ENCODE results near the gene TCEAL9. TPM values are rescaled to one million over a fixed set of nuclear protein-coding genes. Genes with fewer than 3 reads are reported as not detected.

The TCEAL9 gene
- total RNA-seq, 2 donors from 2014 or later = 97.6 to 125 TPM

DNA sequence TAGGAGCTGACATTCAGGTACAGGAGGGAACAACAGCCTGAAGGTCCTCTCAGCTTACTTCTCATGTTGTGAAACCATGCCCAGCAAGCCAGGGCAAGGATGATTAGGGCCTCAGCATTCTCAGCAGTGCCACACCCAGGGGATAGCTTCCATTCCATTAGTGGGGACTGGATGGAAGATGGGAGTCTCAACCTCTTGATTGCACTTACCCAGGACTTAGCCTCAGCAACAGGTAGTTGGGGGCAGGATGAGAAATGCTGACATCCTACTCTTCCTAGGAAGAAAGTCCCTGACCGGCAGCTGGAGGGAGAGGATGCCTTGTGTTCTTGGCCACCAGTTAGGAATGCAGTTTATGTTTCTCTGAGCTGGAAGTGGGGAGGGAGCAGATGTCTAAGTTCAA, 11.2 kb downstream of the TCEAL9 start:
- no peaks in the 10 kb centered on the region for H3K9me3 ChIP-seq (ENCODE audit: control insufficient read depth, low read length)
- Mint-ChIP-seq H3K27ac (no peak overlapping the region), H3K27me3 (ENCODE audit: insufficient read depth) (no peaks in the 10 kb centered on the region), H3K36me3 (ENCODE audit: low read depth) (no peaks in the 10 kb centered on the region), H3K4me1 (peaks cover 28% of the 10 kb centered on the region), H3K9me3 (peaks cover 6% of the 10 kb centered on the region), H3K4me3 (no peak overlapping the region)
- no peak for DNase-seq
- H3K27ac ChIP-seq (ENCODE audit: low read depth, low read length) = no peak overlapping the region
- no peak overlapping the region for H3K9ac ChIP-seq (ENCODE audit: extremely low read depth, low read length, poor library complexity, severe bottlenecking)
- WGBS, 2 experiments (ENCODE audit: insufficient coverage in 1 of 2, insufficient read length in 1 of 2) = 45% methylated on average over 1 of the region's 1 CpG; no CpG with 5 or more reads in 1 of the 2 experiments
- TF ChIP-seq, protein P1, sequence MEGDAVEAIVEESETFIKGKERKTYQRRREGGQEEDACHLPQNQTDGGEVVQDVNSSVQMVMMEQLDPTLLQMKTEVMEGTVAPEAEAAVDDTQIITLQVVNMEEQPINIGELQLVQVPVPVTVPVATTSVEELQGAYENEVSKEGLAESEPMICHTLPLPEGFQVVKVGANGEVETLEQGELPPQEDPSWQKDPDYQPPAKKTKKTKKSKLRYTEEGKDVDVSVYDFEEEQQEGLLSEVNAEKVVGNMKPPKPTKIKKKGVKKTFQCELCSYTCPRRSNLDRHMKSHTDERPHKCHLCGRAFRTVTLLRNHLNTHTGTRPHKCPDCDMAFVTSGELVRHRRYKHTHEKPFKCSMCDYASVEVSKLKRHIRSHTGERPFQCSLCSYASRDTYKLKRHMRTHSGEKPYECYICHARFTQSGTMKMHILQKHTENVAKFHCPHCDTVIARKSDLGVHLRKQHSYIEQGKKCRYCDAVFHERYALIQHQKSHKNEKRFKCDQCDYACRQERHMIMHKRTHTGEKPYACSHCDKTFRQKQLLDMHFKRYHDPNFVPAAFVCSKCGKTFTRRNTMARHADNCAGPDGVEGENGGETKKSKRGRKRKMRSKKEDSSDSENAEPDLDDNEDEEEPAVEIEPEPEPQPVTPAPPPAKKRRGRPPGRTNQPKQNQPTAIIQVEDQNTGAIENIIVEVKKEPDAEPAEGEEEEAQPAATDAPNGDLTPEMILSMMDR (conservative IDR thresholded peaks at IDR 0.05) = no peak
- no peaks in the 10 kb centered on the region for H3K36me3 ChIP-seq (ENCODE audit: control insufficient read depth, insufficient read depth, low read length)
- no peaks in the 10 kb centered on the region for H3K4me1 ChIP-seq (ENCODE audit: control insufficient read depth, insufficient read depth, low read length)
- H3K4me3 ChIP-seq (ENCODE audit: low read length) = no peak overlapping the region
- no peaks in the 10 kb centered on the region for H3K27me3 ChIP-seq (ENCODE audit: control insufficient read depth, insufficient read depth, low read length, poor library complexity, severe bottlenecking)

DNA sequence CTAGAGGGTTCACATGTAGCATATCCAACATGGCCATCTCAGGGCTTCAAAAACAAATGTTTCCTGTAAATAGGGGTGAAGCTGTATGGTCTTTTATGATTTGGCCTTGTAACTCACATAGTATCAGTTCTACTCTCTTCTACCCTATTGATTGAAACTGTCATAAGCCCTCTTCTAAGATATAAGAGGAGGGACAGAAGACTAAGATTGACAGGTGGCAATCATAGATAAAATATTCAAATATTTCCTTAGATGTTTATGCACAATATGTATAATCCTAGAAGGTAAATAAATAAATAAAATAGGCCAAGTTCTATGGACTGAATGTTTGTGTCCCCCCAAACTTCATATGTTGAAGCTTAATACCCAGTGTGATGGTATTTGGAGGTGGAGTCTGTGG, 13.2 kb downstream of the TCEAL9 start:
- Mint-ChIP-seq H3K4me1 (peaks cover 30% of the 10 kb centered on the region), H3K27me3 (ENCODE audit: insufficient read depth) (no peaks in the 10 kb centered on the region), H3K4me3 (no peak overlapping the region), H3K9me3 (peaks cover 6% of the 10 kb centered on the region), H3K27ac (no peak overlapping the region), H3K36me3 (ENCODE audit: low read depth) (no peaks in the 10 kb centered on the region)
- H3K36me3 ChIP-seq (ENCODE audit: control insufficient read depth, insufficient read depth, low read length) = no peaks in the 10 kb centered on the region
- no peaks in the 10 kb centered on the region for H3K27me3 ChIP-seq (ENCODE audit: control insufficient read depth, insufficient read depth, low read length, poor library complexity, severe bottlenecking)
- H3K9ac ChIP-seq (ENCODE audit: extremely low read depth, low read length, poor library complexity, severe bottlenecking) = no peak overlapping the region
- H3K27ac ChIP-seq (ENCODE audit: low read depth, low read length) = no peak overlapping the region
- H3K4me3 ChIP-seq (ENCODE audit: low read length) = no peak overlapping the region
- no peaks in the 10 kb centered on the region for H3K4me1 ChIP-seq (ENCODE audit: control insufficient read depth, insufficient read depth, low read length)
- TF ChIP-seq, protein P1 (conservative IDR thresholded peaks at IDR 0.05) = no peak
- no peaks in the 10 kb centered on the region for H3K9me3 ChIP-seq (ENCODE audit: control insufficient read depth, low read length)
- no peak for DNase-seq

DNA sequence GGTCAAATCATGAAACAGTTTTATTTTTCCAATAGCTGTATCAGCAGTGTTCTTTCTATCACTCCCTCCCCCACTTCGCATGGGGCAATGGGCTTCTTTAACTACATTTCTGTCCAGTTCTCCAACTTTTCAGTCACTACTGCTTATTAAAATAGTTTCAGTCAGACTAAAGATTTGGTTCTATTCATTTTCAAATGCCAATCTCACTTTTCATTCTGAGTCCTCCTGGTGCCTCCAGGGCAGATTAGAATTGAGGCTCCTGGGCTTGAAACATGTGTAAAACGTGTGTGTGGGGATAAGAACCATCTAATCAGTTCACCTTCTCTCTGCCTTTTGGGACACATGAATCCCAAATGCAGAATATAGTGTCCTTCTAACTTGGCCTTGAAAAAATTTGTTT, 16.6 kb downstream of the TCEAL9 start:
- Histone ChIP-seq H3K27me3 (ENCODE audit: control insufficient read depth, insufficient read depth, low read length, poor library complexity, severe bottlenecking) (no peaks in the 10 kb centered on the region), H3K27ac (ENCODE audit: low read depth, low read length) (no peak overlapping the region), H3K4me3 (ENCODE audit: low read length) (no peak overlapping the region), H3K4me1 (ENCODE audit: control insufficient read depth, insufficient read depth, low read length) (no peaks in the 10 kb centered on the region), H3K36me3 (ENCODE audit: control insufficient read depth, insufficient read depth, low read length) (peaks cover 8% of the 10 kb centered on the region), H3K9ac (ENCODE audit: extremely low read depth, low read length, poor library complexity, severe bottlenecking) (no peak overlapping the region), H3K9me3 (ENCODE audit: control insufficient read depth, low read length) (no peaks in the 10 kb centered on the region)
- Mint-ChIP-seq H3K27me3 (ENCODE audit: insufficient read depth) (no peaks in the 10 kb centered on the region), H3K4me3 (no peak overlapping the region), H3K36me3 (ENCODE audit: low read depth) (peaks cover 8% of the 10 kb centered on the region), H3K4me1 (peaks cover 20% of the 10 kb centered on the region), H3K9me3 (peaks cover 12% of the 10 kb centered on the region), H3K27ac (no peak overlapping the region)
- no peak for DNase-seq
- 100% methylated on average over 1 to 2 of the region's 2 CpGs for WGBS, 2 experiments (ENCODE audit: insufficient coverage in 1 of 2, insufficient read length in 1 of 2)
- TF ChIP-seq, protein P1 (conservative IDR thresholded peaks at IDR 0.05) = no peak

Data from endodermal cell (in vitro differentiated cells).